Epithelial cell of prostate (primary cell): ENCODE measurements around the gene PDCD6IP.

Experiments used
- DNase-seq: peaks from one replicate; pipeline ENCODE4 v3.0.0-alpha.2; 2011; ENCODE audit warnings: low read depth, low spot score
- H3K27ac ChIP-seq: fragments of 450-650 bp; 2 replicates; pipeline ENCODE4 v1.5.1; 2017; ENCODE audit warnings: mild to moderate bottlenecking

Gene PDCD6IP

DNA sequence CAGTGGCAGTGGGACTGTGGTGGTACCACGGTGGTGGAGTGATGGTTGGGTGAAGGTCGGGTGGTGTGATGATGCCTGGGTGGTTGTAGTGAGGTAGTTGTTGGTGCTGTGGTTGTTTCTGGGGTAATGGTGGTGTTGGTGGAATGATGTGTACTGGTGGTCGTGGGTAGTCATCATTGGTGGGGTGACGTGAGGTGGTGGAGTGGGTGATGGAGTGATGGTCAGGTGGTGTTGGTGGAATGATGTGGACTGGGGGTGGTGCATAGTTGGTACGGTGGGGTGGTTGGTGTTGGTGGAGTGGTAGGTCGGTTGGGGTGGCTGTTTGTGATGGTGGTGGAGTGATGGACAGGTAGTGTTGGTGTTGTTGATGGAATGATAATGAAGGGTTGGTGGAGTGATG is 87.1 kb downstream of the PDCD6IP start:
- DNase-seq, result no peak

DNA sequence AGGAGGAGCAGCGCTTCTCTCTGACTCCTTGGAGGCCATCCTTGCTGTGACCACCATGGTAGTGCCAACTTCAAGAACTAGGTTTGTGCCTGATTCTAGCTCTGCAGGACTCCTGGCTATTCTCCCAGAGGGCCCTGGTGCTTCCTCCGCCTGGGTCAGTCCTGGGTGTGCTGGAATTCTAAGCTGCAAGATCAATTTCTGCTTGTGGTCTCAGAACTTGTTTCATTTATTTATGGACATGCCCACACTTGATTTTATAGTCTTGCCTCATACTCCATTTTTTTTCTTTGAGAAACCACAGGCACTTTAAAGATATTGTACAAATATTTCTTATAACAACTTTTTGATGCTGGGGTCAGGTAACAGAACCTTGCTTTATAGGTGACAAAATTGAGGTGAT is 87.6 kb downstream of the PDCD6IP start:
- DNase-seq, result peak; percentile 51
- H3K27ac ChIP-seq, result no peak overlapping the region

More for the DNA sequence above, 87.1 kb downstream of the PDCD6IP start:
- H3K27ac ChIP-seq, result no peak overlapping the region

DNA sequence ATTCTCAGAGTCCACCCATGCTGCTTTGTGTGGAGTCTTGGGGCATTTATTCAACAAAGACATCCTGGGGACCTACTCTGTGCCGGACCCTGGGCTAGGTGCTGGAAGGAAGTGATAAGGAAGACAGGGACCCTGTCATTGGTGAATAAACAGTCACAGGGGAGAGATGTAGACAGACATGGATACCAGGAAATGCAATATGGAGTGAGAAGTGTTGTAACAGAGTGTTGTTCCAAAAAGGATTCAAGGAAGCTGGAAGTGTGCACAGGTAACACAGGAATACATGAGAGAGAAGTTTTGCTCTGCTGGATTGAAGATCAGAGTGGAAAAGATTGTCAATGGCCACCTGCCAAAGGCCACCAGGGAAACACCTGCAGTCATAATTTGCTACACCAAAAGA is 89.0 kb downstream of the PDCD6IP start:
- no peak overlapping the region for H3K27ac ChIP-seq
- DNase-seq, result no peak

DNA sequence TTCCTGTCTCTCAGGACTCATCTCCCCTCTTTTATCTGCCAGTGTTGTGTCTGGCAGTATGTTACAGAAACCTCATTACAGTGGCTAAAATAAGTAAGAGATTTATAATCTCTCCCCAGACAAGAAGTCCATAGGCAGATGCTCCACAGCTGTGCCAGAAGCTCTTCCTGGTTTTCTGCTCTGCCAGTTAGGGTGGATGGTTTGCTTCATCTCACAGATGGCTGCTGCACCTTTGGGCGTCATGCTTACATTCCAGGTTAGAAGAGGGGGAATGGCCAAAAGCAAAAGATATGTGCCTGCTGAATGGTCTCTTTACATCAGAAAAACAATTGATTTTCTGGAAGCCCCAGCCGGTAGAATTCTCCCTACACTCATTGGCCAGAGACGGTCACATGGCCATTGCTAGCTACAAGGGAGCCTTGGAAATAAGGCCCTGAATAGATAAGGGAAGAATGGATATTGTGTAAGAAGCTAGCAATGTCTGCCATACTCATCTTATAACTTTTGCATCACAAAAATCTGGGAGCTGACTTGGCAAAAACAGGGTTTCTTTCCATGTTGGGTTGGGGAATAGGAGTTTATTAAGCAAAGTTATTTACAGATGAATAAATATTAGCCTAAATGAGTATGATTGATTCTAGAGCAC is 91.1 kb downstream of the PDCD6IP start:
- H3K27ac ChIP-seq, result no peak overlapping the region
- no peak for DNase-seq

DNA sequence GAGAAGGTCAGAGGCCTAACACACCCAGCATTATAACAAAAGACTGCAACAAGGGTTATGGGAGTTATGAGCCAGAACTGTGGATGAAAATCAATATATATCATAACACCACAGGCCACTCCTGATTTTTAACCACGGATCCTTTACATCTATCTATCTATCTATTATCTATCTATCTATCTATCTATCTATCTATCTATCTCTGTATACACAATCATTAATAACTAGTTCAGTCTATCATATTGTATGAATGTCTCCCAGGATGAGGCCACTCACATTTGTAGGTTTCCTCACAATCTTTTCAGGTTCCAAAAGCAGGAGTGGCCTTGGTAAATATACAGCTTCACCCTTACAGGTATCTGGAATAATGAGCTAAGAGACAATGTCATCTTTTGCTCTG is 94.2 kb downstream of the PDCD6IP start:
- DNase-seq, result no peak
- H3K27ac ChIP-seq, result no peak overlapping the region

DNA sequence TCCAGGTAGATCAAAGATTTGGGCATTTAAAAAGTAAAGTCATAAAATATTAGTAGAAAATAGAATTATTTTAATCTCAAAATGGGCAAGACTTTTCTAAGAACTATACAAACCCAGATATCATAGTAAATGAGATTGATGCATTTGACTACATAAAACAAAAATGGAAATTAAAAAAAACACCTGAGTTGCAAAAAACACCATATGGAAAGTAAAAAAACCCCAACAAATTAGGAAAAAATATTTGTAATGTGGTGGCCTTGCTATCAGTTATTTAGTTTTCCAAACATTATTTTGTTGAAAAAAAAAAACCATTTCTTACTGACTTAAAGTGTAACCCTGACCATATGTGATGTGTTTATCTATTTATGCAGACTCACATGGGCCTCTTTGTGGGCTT is 97.2 kb downstream of the PDCD6IP start:
- DNase-seq, result no peak
- H3K27ac ChIP-seq, result no peak overlapping the region

DNA sequence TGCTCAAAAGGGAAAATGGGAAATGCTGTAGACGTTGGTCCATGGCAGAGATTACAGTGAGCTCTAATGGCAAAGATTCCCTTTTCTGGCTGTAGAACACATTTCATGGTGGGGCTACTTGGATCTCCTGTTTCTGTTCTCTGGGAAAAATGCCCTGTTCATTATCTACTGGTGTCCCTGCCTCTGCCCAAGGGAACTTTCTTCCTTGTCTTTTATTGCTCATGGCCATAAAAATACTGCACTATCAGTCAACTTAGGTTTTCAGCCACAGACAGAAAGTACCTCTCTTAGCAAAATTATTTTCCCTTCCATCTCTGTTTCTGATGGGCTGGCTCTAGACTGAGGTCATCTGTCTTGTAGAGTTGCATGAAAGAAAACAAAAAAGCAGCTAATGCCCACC is 98.9 kb downstream of the PDCD6IP start:
- DNase-seq, result no peak
- no peak overlapping the region for H3K27ac ChIP-seq

DNA sequence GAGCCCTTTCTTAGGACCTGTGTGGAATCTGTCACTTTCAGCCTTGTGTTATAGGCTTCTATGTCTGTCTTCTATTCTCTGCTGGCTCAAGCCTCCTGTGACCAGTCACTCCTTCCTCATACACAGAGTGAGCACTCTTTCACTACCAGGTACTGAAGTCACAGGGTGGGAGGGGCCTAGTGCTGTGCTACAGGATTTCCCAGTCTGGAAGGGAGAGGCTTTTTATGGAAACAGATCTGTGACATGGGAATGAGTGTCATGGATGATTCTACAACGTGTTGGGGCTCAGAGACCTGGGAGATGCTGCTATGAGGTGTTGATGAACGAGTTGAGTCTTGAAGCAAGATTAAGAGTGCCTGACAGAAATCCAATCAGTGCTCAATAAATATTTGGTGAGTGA is 100.5 kb downstream of the PDCD6IP start:
- DNase-seq, result peak; percentile 44

DNA sequence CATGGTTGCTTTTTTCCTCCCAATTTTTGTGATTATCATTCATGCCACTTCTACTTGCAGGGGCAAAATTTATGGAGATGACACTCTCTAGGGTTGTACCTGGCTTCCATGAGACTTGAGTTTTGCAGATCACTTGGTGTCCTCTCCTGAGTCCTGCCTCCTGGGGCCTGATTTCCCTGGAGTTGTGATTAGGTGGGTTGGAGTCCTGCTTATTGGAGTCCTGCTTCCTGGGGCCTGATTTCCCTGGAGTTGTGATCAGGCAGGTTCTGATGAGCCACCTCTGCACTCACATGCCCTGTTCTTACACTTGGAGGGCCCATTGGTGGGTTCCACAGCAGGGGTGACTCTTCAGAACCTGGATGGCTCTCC is 102.0 kb downstream of the PDCD6IP start:
- DNase-seq, result no peak

More for the DNA sequence above, 100.5 kb downstream of the PDCD6IP start:
- no peak overlapping the region for H3K27ac ChIP-seq

DNA sequence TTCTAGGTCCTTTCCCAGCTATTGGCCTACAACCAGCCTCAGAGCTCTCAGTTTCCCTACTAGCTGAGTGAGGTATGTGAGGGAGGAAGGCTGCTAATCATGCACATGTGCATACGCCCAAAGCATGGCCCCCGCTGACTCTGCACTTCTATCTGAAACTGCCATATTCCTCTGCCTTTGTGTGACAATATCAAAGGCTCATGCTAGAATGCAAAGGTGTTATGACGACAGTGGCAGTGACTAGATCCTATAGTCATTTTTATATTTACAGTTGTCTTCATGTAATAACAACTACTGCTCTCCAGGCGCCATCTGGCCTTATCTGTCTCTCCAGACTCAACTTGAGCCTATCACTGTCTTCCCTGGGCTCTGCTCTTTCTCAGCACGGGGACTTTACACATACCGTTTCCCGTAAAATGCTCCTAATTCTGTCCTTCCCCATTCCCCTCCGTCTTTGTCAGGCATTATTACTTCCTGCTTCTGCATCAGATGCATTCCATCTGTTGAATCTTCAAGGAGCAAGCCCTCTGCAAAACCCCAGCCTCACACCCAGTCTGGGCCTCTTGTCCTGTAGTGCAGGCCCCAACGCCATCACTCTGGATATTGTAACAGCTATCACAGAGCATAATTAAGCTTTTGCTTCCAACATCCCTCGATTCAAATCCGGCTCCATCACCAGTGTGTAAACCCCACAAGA is 102.5 kb downstream of the PDCD6IP start:
- no peak overlapping the region for H3K27ac ChIP-seq
- DNase-seq, result no peak

More for the DNA sequence above, 102.0 kb downstream of the PDCD6IP start:
- H3K27ac ChIP-seq, result no peak overlapping the region

DNA sequence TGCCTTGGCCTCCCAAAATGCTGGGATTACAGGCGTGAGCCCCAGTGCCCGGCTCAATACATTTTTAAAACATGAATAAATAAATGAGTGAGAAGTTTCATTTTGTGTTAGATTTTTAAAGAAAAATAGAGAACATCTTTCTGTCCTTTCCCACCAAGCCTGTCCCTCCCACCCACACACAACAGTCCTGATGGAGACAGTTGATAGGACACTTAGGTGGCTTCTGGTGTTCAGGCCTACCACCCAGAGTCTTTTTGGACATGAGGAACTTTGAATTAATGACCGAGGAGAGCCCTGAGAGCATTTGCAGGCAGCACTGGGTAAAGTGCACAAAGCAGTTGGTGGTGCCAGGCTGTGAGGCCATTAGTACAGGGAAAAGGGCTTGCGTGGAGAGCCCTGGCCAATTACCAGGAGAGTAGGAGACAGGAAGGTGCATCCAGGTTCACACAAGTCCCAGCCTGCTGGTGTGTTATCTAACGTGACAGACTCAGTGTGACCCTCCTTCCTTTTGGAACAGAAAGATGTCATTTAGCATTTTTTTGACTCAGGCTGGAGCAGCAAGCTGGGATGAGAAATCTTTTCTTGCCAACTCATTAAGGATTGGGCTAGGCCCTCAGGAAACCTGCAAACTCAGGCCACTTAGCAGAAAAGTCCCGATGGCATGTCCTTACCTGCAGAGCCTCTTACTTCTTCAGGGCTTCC is 103.6 kb downstream of the PDCD6IP start:
- H3K27ac ChIP-seq, result peak overlapping the region; percentile 54
- no peak for DNase-seq

DNA sequence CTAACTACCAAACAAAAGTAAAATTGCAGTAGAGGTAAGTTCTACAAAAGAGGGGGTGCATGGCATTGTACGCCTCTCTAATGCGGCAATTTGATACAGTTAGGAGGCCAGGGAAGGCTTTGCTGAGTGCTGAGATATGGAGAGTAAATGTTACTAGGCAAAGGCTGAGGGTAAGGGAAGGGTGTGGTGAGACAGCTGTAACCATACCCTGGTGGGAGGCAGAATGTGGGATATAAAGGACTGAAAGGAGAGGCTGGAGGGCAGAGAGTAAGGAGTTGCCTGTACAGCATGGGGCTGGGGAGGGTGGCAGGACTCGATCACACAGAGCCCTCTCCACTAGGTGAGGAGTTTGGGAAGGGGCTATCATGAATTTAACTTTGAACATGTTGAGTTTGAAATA is 106.3 kb downstream of the PDCD6IP start:
- DNase-seq, result no peak
- no peak overlapping the region for H3K27ac ChIP-seq

DNA sequence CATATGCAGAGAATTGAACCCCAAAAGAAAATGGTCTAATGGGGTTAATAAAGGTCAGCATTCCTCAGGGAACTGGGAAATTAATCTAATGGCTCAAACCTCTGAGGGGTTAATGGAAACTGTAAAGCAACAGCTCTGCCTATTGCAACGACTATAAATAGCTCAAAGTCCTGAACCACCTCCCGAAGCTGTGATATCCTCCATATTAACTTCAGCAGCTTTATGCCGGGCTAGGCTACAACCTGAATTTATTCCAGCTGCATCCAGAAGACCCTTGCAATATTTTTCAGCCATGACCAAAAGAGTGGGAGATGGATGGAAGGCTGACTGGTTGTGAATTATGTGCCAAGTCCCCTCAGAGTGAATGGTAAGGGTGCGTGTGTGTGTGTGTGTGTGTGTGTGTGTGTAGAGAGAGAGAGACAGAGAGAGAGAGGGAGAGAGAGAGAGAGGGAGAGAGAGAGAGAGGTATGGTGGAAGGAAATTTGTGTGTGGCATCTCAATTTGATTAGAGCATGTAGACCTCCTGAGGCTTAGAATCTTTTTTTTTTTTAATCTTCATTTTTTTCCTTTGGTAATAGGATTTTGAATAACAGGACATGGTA is 109.9 kb downstream of the PDCD6IP start:
- H3K27ac ChIP-seq, result no peak overlapping the region
- no peak for DNase-seq

DNA sequence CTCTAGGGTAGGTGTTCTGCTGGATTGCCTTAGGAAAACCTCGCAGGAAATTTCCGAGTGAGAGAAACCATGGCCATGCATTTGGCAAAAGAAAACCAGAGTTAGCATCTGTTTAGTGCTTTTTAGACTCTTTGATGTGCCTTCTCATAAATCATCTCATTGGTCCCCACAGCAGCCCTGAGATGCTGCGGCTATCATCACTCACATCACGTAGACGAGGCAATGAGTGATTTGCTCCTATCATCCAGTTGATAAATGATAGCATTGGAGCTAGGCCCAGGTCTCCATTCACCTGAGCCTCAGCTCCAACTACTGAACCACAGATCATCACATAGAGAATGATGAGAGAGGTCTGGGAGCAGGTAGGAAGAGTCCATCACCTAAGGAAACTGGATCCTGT is 111.1 kb downstream of the PDCD6IP start:
- no peak overlapping the region for H3K27ac ChIP-seq
- DNase-seq, result no peak

DNA sequence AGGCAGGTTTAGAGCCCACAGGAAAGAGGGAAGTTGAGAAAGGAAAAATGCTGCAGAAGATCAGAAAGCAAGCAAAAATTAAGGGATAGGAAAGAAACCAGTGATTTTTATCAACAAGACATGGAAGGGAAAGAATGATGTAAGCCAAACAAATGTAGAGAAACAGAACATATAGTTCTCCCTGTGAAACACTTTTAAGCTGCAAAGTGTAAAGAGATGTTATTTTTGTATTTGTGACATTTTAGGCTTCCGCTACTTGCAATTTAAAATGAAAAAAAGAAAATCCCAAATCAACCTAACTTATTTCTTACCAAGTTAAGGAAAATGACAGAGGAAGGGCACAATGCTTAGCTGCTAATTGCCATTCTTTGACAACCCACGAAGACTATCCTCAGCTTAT is 111.6 kb downstream of the PDCD6IP start:
- no peak for DNase-seq

DNA sequence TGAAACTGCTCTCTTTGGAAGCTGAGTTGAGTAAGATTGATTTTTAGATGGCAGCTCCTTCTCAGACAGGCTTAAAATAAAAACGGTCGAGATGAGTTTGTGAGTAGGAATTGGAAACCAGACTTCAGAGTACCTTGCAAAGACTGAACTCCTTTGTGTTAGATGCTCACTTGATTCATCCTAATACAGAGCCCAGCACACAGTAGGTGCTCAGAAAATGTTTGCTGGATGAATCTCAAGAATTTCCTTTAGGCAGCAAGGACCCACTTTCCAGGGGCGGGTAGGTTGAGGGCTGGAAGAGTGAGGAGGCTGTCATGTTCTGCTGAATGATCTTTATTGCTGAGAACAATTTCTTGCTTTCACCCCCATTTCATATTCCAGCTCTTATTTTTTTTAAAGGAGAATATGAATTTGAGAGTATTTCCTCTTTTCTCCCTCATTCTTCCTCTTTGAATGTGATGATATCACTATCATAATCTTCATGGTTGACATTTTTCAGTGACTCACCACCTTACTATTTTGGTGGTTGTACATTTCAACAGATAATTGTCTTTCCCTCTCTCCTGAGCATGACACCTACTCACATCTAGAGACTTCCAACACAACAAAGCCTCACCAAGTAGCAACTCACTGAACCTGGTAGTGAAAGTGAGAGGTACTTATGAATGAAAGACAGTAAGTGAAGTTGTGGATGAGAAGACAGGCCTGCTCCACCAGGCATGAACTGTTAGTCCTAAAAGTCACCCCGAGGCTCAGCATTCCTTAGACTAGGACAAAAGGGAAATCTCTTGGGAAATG is 113.3 kb downstream of the PDCD6IP start:
- peak; percentile 10 for DNase-seq
- H3K27ac ChIP-seq, result no peak overlapping the region

More for the DNA sequence above, 111.6 kb downstream of the PDCD6IP start:
- no peak overlapping the region for H3K27ac ChIP-seq

DNA sequence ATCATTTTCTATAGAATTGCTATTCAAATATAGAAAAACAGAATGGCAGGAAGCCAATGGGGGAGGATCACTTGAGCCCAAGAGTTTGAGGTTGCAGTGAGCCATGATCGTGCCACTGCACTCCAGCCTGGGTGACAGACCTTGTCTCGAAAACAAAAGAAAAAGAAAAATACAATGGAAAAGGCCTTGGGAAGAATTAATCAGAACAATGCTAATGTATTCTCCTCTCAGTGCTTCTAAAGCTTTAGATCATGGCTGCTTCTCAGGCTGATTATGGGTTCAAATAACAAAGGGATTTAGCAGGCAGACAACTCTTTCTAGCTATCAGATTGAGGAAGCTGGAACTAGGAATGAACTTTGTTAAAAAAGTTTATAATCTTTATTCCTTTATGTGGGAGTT is 115.8 kb downstream of the PDCD6IP start:
- DNase-seq, result no peak
- H3K27ac ChIP-seq, result no peak overlapping the region

DNA sequence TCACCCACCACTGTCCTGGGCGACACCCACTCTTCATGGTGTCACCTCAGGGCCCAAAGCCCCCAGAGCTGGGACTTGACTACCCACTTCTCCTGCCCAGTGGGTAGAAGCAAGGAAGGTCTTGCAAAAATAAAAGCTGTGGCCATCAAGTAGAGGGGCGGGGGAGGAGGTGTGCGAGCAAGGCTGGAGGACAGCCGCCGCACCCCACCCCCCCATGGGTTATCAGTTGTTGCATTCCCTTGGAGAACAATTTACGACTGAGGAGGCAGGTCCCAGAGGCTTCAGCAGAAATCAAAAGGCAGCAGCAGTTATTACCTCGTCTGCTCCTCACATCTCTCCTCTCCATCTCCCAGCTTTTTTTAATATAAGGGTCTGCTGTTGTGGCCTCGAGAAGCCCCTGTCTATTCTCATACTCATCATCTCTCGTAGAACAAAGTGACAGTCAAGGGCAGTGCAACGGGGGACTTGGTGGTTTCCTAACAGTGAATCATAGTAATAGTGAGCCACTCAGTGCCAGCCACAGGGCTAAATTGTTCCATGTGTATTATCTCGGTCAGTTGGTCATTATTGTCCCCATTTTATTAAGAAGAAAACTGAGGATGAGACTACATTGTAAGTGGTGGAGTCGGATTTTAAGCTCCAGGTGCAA is 116.4 kb downstream of the PDCD6IP start:
- H3K27ac ChIP-seq, result no peak overlapping the region
- no peak for DNase-seq

DNA sequence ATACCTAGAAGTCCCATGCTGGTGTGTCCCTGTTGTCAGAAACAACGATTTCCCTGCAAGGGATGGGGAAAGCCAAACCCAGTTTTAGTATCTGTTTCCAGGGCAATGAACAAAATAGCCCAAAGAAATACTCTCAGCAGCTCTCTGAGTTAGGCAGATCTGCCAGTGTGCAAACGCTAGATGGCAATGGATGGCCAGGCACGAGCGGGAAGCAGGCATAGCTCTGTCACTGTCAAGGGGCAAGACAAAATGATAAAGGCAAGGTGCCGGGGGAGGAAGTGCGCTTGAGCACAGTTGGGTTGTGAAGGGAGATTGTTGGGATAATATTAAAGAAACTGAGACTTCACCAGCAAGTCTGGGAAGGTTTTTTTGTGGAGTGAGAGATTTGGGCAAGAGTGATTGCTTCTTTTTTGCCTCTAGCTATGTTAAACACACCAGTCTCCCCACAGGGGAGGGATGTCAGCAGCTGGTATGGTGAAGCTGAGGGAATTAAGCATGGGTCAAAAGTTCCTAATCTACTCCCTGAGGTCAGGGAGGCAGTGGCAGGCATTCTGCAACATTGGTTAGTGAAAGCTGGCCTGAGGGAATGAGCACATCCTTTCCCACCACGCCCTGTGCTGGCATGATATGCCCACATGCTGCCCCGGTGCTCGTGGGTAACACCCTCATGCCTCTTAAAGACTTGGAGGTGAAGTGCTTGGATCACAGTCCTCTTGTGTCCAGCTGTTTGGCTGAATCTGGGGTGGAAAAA is 117.5 kb downstream of the PDCD6IP start:
- DNase-seq, result no peak
- H3K27ac ChIP-seq, result no peak overlapping the region
